Measurements from ENCODE around the gene SLC7A5. TPM values are rescaled to one million over a fixed set of nuclear protein-coding genes. Genes with fewer than 3 reads are reported as not detected.

The SLC7A5 gene
- total RNA-seq, 2 donors from 2014 or later, result 3.3 to 232 TPM

- peak overlapping the region; percentile 76 for H3K27ac ChIP-seq
- TF ChIP-seq CTCF (IDR thresholded peaks at IDR 0.05) (no peak), POLR2A (IDR thresholded peaks at IDR 0.05) (no peak), POLR2AphosphoS5 (IDR thresholded peaks at IDR 0.05) (no peak)
- H3K27me3 ChIP-seq (replicated peaks; ENCODE audit: insufficient read depth), result no peaks in the 10 kb centered on the region
- intact Hi-C loops (cut with DNase I), result no loop called here
- H3K9me3 ChIP-seq, result no peaks in the 10 kb centered on the region
- peaks cover 14% of the 10 kb centered on the region for H3K4me1 ChIP-seq (replicated peaks)
- no peaks in the 10 kb centered on the region for H3K36me3 ChIP-seq
- no peak for DNase-seq (ENCODE audit: low spot score)
- no peak overlapping the region for H3K4me3 ChIP-seq
- 82% methylated on average over 15 of the region's 15 CpGs for WGBS
Measured at GRCh38 chr16:87856791-87857228, 12.5 kb downstream of the SLC7A5 start.

GRCh38 chr16:87855852-87856715, 13.2 kb downstream of the SLC7A5 start:
- peaks cover 14% of the 10 kb centered on the region for H3K4me1 ChIP-seq (replicated peaks)
- H3K4me3 ChIP-seq, result peak overlapping the region in 1 of 2 donors; percentile 6
- no peaks in the 10 kb centered on the region for H3K9me3 ChIP-seq
- no peaks in the 10 kb centered on the region for H3K36me3 ChIP-seq
- TF ChIP-seq POLR2AphosphoS5 (IDR thresholded peaks at IDR 0.05) (peak; percentile 76), POLR2A (IDR thresholded peaks at IDR 0.05) (peak; percentile 58), CTCF (IDR thresholded peaks at IDR 0.05) (no peak)
- peak; percentile 83 for DNase-seq (ENCODE audit: low spot score)
- peak overlapping the region; percentile 76 for H3K27ac ChIP-seq
- intact Hi-C loops (cut with DNase I), result no loop called here
- H3K27me3 ChIP-seq (replicated peaks; ENCODE audit: insufficient read depth), result no peaks in the 10 kb centered on the region
- 32% methylated on average over 22 of the region's 26 CpGs for WGBS

GRCh38 chr16:87854907-87855683, 14.2 kb downstream of the SLC7A5 start:
- peak overlapping the region; percentile 76 to 79 for H3K27ac ChIP-seq
- intact Hi-C loops (cut with DNase I), result loop anchor here (5.0 kb wide), 1 partner anchor 63 kb away; no protein-coding TSS in a partner anchor
- no peaks in the 10 kb centered on the region for H3K9me3 ChIP-seq
- no peak for TF ChIP-seq POLR2A (IDR thresholded peaks at IDR 0.05)
- no peak for TF ChIP-seq POLR2AphosphoS5 (IDR thresholded peaks at IDR 0.05)
- no peak for TF ChIP-seq CTCF (IDR thresholded peaks at IDR 0.05)
- H3K36me3 ChIP-seq, result no peaks in the 10 kb centered on the region
- H3K27me3 ChIP-seq (replicated peaks; ENCODE audit: insufficient read depth), result no peaks in the 10 kb centered on the region
- no peak for DNase-seq (ENCODE audit: low spot score)
- H3K4me3 ChIP-seq, result no peak overlapping the region
- H3K4me1 ChIP-seq (replicated peaks), result peaks cover 14% of the 10 kb centered on the region
- 65% methylated on average over 15 of the region's 22 CpGs for WGBS

- DNase-seq (ENCODE audit: low spot score), result no peak
- no peaks in the 10 kb centered on the region for H3K9me3 ChIP-seq
- no peak for TF ChIP-seq POLR2AphosphoS5 (IDR thresholded peaks at IDR 0.05)
- TF ChIP-seq POLR2A (IDR thresholded peaks at IDR 0.05), result no peak
- TF ChIP-seq CTCF (IDR thresholded peaks at IDR 0.05), result no peak
- WGBS, result 34% methylated on average over 19 of the region's 21 CpGs
- H3K27me3 ChIP-seq (replicated peaks; ENCODE audit: insufficient read depth), result no peaks in the 10 kb centered on the region
- H3K36me3 ChIP-seq, result no peaks in the 10 kb centered on the region
- intact Hi-C loops (cut with DNase I), result loop anchor here (5.0 kb wide), 1 partner anchor 62 kb away; no protein-coding TSS in a partner anchor
- peak overlapping the region; percentile 0 to 17 for H3K4me3 ChIP-seq
- peak overlapping the region; percentile 76 to 79 for H3K27ac ChIP-seq
- peaks cover 14% of the 10 kb centered on the region for H3K4me1 ChIP-seq (replicated peaks)
Measured at GRCh38 chr16:87854053-87854906, 15.0 kb downstream of the SLC7A5 start.

Data from prostate gland (tissue), 2 donors.